ENCODE measurements around the gene CCDC134.

CCDC134 gene

DNA sequence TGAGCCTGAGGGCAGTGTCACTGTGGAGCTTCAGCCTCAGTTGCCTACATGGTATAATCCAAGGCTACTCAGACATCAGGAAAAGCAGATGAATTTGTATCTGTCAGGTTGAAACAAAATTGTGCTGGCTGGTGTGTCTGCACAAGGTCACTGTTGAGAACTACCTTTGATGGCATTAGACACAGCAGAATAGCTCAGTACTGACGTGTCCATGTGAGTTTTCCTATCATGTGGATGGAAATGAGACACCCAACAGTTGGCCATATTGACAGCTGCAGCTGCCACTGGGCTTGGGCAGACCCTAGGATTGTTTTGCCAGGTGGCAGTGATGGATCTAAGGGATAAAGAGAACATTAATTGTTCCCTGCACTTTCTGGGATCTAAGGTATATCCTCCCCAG lies 15.8 kb downstream of the CCDC134 start:
- TF ChIP-seq, protein P1, sequence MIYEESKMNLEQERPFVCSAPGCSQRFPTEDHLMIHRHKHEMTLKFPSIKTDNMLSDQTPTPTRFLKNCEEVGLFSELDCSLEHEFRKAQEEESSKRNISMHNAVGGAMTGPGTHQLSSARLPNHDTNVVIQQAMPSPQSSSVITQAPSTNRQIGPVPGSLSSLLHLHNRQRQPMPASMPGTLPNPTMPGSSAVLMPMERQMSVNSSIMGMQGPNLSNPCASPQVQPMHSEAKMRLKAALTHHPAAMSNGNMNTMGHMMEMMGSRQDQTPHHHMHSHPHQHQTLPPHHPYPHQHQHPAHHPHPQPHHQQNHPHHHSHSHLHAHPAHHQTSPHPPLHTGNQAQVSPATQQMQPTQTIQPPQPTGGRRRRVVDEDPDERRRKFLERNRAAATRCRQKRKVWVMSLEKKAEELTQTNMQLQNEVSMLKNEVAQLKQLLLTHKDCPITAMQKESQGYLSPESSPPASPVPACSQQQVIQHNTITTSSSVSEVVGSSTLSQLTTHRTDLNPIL (CRISPR knock-in tag; IDR thresholded peaks at IDR 0.05; ENCODE audit: low read depth): no peak
- TF ChIP-seq OSR1 (CRISPR knock-in tag; IDR thresholded peaks at IDR 0.05): no peak
- TF ChIP-seq ZFP30 (CRISPR knock-in tag; IDR thresholded peaks at IDR 0.05): no peak
- TF ChIP-seq, protein P2, sequence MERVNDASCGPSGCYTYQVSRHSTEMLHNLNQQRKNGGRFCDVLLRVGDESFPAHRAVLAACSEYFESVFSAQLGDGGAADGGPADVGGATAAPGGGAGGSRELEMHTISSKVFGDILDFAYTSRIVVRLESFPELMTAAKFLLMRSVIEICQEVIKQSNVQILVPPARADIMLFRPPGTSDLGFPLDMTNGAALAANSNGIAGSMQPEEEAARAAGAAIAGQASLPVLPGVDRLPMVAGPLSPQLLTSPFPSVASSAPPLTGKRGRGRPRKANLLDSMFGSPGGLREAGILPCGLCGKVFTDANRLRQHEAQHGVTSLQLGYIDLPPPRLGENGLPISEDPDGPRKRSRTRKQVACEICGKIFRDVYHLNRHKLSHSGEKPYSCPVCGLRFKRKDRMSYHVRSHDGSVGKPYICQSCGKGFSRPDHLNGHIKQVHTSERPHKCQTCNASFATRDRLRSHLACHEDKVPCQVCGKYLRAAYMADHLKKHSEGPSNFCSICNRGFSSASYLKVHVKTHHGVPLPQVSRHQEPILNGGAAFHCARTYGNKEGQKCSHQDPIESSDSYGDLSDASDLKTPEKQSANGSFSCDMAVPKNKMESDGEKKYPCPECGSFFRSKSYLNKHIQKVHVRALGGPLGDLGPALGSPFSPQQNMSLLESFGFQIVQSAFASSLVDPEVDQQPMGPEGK (CRISPR knock-in tag; IDR thresholded peaks at IDR 0.05; ENCODE audit: borderline replicate concordance): no peak
- no peak for TF ChIP-seq PPARA (CRISPR knock-in tag; IDR thresholded peaks at IDR 0.05; ENCODE audit: borderline replicate concordance)
- no peak for TF ChIP-seq RARB (CRISPR knock-in tag; IDR thresholded peaks at IDR 0.05)
- no peak for TF ChIP-seq ESRRG (CRISPR knock-in tag; IDR thresholded peaks at IDR 0.05)
- TF ChIP-seq CSDC2 (CRISPR knock-in tag; IDR thresholded peaks at IDR 0.05): no peak
- no peak for ATAC-seq

DNA sequence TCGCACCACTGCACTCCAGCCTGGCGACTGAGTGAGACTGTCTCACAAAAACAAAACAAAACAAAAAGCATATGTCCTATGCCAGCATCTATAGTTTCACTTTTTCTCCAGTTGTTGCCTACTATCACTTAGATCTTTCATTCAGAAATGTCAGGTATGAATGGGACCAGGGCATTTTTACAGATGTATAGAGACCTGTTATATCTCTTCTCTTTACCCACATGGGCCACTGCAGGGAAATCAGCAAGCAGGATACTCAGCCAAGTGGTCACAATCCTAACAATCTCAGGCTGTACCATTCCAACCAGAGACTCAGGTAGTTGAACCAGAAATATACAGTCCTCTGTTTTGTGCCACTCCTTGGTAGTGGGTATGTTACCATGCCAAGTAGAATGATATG lies 16.4 kb downstream of the CCDC134 start:
- no peak for ATAC-seq
- no peak for TF ChIP-seq ZFP30 (CRISPR knock-in tag; IDR thresholded peaks at IDR 0.05)

DNA sequence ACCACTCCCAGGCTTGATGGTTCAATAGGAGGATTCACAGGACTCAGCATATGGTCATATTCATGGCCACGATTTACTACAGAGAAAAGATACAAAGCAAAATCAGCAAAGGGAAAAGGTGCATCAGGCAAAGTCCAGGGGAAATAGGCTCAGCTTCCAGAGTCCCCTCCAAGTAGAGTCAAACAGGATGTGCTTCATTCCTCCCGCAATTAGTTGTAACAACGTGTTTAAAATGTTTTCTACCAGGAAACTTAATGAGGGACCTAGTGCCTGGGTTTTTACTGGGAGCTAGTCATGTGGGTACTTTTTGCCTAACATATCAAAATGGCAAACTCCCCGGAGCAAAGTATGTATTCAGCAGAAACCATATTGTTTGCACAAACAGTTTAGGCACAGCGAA lies 17.5 kb downstream of the CCDC134 start:
- ATAC-seq: no peak
- TF ChIP-seq CSDC2 (CRISPR knock-in tag; IDR thresholded peaks at IDR 0.05) (no peak), ZNF70 (CRISPR knock-in tag; IDR thresholded peaks at IDR 0.05) (no peak), RARB (CRISPR knock-in tag; IDR thresholded peaks at IDR 0.05) (no peak), GLIS3 (CRISPR knock-in tag; IDR thresholded peaks at IDR 0.05) (no peak), ZFP3 (CRISPR knock-in tag; IDR thresholded peaks at IDR 0.05) (no peak), TOX (CRISPR knock-in tag; IDR thresholded peaks at IDR 0.05; ENCODE audit: borderline replicate concordance) (no peak), ESRRG (CRISPR knock-in tag; IDR thresholded peaks at IDR 0.05) (no peak), TCF4 (CRISPR knock-in tag; IDR thresholded peaks at IDR 0.05; ENCODE audit: borderline replicate concordance) (no peak), ZFP30 (CRISPR knock-in tag; IDR thresholded peaks at IDR 0.05) (no peak), OSR1 (CRISPR knock-in tag; IDR thresholded peaks at IDR 0.05) (no peak), ZC3H10 (CRISPR knock-in tag; IDR thresholded peaks at IDR 0.05) (no peak), SNAI2 (CRISPR knock-in tag; IDR thresholded peaks at IDR 0.05) (no peak), ZNF565 (CRISPR knock-in tag; conservative IDR thresholded peaks at IDR 0.05; ENCODE audit: low read depth) (no peak), ISL1 (CRISPR knock-in tag; IDR thresholded peaks at IDR 0.05) (no peak), PPARA (CRISPR knock-in tag; IDR thresholded peaks at IDR 0.05; ENCODE audit: borderline replicate concordance) (no peak)
- TF ChIP-seq, protein P3, sequence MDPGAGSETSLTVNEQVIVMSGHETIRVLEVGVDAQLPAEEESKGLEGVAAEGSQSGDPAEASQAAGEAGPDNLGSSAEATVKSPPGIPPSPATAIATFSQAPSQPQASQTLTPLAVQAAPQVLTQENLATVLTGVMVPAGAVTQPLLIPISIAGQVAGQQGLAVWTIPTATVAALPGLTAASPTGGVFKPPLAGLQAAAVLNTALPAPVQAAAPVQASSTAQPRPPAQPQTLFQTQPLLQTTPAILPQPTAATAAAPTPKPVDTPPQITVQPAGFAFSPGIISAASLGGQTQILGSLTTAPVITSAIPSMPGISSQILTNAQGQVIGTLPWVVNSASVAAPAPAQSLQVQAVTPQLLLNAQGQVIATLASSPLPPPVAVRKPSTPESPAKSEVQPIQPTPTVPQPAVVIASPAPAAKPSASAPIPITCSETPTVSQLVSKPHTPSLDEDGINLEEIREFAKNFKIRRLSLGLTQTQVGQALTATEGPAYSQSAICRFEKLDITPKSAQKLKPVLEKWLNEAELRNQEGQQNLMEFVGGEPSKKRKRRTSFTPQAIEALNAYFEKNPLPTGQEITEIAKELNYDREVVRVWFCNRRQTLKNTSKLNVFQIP (CRISPR knock-in tag; IDR thresholded peaks at IDR 0.05; ENCODE audit: borderline replicate concordance, low read depth): no peak
- TF ChIP-seq, protein P1 (CRISPR knock-in tag; IDR thresholded peaks at IDR 0.05; ENCODE audit: low read depth): no peak
- TF ChIP-seq, protein P4, sequence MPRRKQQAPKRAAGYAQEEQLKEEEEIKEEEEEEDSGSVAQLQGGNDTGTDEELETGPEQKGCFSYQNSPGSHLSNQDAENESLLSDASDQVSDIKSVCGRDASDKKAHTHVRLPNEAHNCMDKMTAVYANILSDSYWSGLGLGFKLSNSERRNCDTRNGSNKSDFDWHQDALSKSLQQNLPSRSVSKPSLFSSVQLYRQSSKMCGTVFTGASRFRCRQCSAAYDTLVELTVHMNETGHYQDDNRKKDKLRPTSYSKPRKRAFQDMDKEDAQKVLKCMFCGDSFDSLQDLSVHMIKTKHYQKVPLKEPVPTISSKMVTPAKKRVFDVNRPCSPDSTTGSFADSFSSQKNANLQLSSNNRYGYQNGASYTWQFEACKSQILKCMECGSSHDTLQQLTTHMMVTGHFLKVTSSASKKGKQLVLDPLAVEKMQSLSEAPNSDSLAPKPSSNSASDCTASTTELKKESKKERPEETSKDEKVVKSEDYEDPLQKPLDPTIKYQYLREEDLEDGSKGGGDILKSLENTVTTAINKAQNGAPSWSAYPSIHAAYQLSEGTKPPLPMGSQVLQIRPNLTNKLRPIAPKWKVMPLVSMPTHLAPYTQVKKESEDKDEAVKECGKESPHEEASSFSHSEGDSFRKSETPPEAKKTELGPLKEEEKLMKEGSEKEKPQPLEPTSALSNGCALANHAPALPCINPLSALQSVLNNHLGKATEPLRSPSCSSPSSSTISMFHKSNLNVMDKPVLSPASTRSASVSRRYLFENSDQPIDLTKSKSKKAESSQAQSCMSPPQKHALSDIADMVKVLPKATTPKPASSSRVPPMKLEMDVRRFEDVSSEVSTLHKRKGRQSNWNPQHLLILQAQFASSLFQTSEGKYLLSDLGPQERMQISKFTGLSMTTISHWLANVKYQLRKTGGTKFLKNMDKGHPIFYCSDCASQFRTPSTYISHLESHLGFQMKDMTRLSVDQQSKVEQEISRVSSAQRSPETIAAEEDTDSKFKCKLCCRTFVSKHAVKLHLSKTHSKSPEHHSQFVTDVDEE (CRISPR knock-in tag; IDR thresholded peaks at IDR 0.05): no peak

DNA sequence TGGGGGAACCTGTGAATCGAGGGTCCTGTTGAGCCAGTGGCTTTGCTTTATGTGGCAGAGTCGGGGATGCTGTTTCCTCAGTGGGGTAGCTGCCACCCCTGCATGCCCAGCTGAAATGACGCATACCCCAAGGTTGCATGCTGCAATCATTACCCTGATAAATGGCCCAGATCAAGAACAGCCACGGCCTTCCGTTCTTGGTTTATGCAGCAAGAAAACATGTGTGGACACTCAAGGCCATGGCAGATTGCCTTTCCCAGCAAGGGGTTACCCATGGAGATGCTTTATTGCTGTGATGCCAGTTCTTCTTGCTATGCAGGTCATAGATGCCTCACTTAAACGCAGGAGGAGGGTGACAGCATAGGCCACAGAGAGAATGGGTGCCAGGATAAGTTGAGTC lies 18.1 kb downstream of the CCDC134 start:
- ATAC-seq: no peak
- no peak for TF ChIP-seq ZFP3 (CRISPR knock-in tag; IDR thresholded peaks at IDR 0.05)
- TF ChIP-seq, protein P4 (CRISPR knock-in tag; IDR thresholded peaks at IDR 0.05): no peak
- no peak for TF ChIP-seq ZNF70 (CRISPR knock-in tag; IDR thresholded peaks at IDR 0.05)
